Measurements from ENCODE around the gene HOXC6.
A peak's percentile ranks its signal among the peaks of the same experiment; 100 is the strongest.

The HOXC6 gene

DNA sequence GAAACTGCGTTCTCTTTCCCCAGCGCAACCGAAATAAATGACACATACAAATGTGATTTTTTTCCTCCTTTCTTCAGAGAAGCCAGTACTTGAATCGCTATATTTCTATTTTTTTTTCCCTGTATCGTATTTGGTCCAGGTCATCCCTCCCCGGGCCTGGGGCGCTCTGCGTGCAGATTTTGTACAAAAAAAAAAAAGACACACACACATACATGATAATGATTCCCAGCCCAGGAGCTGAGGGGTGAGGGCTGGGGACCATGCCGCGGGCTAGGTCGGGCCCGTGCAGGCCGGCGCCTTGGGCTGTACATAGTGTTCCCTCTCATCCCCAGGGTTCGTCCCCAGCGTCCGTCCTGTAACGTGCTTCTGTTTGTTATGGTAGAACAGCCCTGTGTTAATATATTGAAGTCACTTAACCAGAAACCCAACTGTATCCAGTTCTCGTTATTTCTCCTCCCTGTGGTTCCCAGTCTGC lies 25.3 kb upstream of the HOXC6 start:
- no peak for DNase-seq

DNA sequence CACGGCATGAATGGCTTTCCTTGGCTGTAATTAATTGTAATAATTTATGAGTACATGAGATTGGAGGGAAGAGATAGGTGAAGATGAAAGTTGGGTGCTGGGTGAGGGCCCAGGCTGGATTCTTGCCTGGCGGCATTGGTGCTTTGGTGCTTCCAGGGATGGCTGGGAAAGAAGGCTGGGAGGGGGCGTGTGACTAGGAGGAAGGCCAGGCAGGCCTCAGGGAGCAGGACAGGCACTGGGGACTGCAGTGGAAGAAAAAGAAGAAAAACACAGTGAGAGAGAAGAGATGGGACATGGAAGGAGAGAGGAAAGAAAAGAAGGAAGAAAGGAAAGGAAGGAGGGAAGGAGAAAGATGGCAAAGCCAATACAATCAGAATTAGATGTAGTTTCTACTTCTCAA lies 24.6 kb upstream of the HOXC6 start:
- no peak for DNase-seq

GRCh38 chr12:54004063-54004840 lies 24.0 kb upstream of the HOXC6 start:
- no peak for DNase-seq

DNA sequence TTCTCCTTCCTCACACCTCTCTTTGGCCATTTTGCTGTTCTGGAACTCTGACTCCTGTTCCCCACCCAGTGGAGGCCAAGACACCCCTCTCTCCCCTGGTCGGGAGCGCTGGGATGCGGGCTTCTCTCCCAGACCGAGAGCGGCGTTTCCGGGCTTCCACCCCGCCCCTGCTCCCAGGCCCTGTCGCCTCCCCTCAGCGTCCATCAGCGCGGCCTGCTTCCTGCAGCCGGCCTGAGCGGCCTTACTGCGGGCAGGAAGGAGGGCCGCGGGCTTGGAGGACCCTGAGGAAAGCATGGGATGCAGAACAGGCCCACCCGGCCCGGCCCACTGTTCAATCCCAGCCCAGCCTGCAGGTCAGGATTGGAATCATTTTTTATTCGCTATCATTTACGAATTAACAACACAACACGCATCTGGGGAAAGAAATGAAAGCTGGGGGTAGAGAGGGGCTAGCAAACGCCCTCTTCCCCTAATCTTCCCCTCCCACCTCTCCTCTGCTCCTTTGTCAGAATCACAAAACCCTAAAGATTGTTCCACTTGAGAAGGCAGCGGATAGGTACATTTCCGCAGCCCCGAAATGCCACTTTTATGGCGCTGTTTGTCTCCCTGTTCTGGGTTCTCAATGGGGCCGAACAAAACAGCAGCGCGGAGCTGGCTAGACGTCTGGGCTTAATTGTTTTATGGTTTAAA lies 23.3 kb upstream of the HOXC6 start:
- no peak for DNase-seq

GRCh38 chr12:54005531-54005852 lies 22.7 kb upstream of the HOXC6 start:
- DNase-seq, result no peak

- peak; percentile 84 for DNase-seq
Observed at GRCh38 chr12:54005853-54006558, 22.2 kb upstream of the HOXC6 start.

DNA sequence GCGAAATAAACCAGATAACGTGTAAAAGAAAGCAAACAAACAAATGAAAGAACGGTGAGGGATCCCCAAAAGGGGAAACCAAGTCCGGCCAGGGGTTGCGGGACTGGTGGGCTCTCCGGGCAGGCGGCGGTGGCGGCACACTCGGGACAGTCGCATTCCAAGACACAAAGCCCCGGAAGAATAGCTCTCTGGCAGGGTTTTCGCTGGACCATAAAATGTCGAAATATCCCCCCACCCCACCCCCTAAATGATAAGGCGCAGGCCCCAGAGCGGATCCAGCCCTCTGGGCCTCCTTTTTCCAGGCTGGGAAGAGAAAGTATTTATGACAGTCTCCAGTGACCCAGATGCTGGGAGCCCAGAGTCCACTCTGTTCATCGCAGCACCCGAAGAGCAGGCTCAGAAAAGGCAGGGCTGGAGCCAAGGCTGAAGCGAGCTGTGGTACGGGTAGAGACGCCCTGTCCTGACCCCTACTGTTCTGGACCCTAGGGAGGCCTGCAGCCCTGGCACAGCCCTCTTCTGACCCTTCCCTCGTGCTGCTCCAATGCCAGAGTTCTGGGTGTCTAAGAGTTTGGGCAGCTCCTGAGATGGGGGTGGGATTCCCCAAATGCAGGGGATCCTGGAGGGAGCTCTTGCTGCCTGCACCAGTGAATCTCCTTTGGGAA lies 21.6 kb upstream of the HOXC6 start:
- no peak for DNase-seq

DNA sequence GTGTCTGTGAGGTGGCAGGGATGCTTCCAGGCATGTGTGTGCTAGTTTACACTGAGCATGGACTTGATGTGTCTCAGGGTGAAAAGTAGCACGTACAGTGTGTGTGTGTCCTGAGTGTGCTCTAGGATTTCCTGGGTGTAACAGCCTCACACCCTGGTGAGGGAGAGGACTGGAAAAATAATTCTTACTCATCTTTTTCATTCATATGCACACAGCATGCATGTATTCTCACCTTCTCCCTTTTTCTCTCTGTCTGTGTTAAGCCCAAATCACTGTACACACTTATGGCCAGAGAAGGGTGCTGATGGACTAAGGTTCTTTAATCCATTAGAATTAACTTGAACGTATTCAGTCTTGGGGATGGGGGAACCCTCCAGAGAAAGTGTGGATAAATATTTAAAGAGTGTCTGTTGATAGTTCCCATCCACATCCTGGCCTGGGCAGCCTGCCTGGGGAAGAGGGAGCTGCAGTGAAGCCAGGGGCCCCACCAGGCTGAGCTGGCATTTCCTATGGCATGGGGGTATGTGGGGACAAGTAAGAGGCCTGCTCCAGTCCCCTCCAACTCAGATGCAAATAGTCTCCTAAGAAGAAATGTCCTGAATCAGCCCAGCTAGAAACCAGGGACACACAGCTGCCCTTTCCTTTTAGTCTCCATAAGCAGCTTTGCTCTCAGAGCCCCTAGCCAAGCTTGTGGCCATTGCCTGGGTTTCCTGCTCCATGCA lies 20.5 kb upstream of the HOXC6 start:
- DNase-seq, result no peak

GRCh38 chr12:54008260-54008552 lies 20.0 kb upstream of the HOXC6 start:
- no peak for DNase-seq

DNA sequence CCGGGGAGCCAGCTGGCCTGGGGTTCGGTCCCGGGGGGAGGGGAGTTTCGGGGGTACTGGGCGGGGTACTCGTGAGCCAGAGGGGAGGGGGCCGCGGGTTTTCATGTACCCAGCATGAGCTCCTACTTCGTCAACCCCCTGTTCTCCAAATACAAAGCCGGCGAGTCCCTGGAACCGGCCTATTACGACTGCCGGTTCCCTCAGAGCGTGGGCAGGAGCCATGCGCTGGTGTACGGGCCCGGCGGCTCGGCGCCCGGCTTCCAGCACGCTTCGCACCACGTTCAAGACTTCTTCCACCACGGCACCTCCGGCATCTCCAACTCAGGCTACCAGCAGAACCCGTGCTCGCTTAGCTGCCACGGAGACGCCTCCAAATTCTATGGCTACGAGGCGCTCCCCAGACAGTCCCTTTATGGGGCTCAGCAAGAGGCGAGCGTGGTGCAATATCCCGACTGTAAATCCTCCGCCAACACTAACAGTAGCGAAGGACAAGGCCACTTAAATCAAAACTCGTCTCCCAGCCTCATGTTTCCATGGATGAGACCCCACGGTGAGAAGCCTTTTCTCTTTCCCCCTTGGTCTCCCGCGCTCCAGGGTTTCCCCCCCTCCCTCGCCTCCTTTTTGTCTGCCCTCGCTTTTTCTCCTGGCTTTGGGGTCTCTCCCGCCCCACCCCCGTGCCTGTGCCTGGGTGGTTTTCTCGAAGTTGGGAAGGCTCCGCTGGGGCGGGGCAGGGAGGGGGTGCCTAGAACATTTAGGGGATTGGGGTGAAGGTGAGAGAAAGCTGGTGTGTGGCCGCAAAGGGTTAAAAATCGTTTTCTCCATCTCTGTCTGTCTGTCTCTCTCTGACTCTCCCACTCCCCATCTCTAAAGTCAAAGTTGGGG lies 18.8 kb upstream of the HOXC6 start:
- DNase-seq, result no peak

DNA sequence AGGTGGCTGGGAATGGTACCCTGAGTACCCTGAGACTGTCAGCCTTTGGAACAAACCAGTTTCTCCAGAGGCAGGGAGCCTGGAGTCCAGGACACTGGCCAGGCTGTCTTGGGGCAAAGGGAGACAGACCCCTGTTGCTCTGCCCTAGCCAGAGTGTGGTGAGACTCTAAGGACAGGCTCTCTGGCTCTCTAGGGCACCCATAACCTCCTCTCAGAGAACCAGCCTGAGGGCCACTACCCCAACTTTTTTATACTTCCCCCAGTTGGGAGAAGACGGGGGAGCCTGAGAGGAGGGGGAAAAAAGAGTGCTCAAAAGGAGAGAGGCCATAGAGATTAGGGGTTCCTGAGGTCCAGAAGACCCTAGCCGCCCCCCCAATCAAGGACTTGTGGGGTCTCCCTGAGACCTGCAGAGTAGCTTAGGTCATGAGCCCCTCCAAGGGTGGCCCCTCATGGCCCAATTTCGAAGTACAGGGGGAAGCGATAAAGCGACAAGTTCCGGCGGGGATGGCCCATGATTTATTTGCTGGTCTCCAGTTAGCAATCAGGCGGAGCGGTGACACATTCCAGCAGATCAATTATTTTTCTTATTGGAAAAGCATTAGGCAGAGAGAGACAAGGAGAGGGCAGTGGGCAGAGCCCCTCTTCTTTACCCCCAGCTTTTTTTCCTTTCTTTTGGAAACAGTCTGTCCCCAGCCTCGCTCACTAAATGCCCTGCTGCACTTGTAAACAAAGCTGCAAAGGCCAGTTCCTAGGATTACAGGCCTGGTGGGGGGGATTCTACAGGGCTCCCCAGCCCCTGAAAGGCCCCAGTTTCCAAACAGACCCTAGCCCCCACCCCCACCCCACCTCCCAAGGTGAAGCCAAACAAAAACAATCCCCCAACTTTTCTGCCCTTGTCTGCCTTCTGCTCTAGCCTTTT lies 17.9 kb upstream of the HOXC6 start:
- DNase-seq, result no peak

DNA sequence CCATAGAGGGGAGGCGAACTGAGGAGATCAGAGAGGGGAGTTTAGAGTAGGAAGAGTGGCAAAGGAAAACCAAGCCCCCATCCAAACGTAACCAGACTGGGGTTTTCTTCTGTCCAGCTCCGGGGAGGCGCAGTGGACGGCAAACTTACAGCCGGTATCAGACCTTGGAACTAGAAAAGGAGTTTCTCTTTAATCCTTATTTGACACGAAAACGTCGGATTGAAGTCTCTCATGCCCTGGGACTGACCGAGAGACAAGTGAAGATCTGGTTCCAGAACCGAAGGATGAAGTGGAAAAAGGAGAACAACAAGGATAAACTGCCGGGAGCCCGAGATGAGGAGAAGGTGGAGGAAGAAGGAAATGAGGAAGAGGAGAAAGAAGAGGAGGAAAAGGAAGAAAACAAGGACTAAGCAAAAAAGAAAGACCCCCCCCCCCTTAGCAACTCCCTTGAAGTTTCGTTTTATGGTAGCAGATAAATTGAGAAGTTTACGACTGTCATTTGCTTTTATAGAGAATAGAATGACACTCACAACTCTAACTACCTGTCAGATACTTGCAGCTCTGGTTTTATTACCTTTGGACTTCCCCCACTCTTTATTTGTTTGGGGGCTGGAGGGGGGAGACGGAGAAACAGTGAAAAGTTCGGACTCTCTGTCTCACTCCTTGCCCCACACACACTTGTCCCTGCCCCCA lies 17.1 kb upstream of the HOXC6 start:
- no peak for DNase-seq

GRCh38 chr12:54011665-54012532 lies 16.3 kb upstream of the HOXC6 start:
- DNase-seq, result no peak

GRCh38 chr12:54012631-54013409 lies 15.4 kb upstream of the HOXC6 start:
- DNase-seq, result no peak

DNA sequence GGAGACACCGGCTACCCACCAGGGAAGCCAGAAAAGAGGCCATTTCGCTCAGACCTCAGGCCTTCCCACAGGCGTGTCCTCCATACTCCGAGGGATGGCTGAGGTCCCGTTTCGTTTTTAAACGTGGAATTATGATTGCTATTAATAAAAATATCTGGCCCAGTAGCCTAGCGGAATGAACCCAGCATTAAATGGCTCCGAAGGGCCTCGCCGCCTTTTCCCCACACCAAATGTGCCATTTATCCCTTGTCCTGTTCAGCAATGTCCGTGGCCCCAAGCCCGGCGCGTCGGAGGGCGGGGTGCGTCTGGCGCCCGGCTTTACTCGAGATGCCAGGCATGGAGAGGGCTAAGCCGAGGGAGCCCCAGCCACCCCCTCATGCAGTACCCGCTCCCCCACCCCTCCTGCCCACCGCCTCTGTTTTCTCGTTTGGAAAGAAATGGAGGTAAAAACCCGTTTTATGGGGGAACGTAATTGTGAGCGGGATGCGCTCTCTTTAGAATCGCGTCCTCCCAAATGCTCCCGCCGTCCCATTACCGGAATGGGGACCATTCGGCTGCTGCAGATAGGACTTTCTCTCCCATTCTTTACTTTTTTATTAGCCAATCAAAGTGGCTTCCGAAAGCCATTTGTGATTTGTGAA lies 13.7 kb upstream of the HOXC6 start:
- no peak for DNase-seq

DNA sequence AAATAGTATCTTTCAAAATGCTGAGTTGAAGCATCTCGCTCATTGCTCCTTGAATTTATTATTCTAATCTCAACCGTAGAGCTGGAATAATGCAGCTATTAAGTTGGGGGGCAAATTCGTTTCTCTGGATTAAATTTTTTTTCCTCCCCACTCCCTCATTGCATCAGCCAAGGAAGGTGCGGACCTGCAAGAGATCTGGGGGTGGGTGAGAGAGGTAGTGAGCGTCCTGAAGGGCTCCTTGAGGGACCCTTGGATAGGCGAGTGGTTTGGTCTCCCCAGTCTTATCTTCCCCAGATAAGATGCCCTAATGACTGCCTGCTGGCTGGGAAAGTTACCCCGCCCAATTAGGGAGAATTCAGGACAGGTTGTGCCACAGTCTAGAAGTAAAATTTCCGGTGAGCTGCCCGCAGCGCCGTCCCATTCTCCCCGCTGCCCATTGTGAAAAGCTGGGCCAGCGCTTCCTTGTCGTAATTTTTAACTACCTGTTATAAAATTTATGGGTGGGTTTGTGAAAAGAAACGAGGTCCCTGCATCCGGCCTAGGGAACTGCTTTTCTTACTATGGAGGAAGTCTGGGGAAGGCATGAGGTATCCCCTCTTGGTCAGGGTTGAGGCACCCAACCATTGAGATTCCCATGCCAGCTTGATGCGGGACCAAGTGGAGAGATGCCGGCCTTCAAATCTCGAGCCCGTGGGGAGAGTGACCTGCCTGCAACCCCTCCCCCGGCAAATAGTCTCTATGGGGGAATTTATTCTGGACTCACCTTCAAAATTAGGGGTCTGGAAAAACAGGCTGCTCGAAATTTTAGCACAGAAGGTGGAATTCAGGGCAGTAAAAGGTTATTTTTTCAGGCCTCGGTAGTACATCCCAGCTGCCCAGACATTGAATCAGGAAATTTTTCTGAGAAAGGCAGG lies 13.0 kb upstream of the HOXC6 start:
- DNase-seq, result no peak

- DNase-seq, result no peak
Observed at GRCh38 chr12:54016051-54016450, 12.2 kb upstream of the HOXC6 start.
